ENCODE results near the gene REX1BD.
A peak's percentile ranks its signal among the peaks of the same experiment; 100 is the strongest.

DNA sequence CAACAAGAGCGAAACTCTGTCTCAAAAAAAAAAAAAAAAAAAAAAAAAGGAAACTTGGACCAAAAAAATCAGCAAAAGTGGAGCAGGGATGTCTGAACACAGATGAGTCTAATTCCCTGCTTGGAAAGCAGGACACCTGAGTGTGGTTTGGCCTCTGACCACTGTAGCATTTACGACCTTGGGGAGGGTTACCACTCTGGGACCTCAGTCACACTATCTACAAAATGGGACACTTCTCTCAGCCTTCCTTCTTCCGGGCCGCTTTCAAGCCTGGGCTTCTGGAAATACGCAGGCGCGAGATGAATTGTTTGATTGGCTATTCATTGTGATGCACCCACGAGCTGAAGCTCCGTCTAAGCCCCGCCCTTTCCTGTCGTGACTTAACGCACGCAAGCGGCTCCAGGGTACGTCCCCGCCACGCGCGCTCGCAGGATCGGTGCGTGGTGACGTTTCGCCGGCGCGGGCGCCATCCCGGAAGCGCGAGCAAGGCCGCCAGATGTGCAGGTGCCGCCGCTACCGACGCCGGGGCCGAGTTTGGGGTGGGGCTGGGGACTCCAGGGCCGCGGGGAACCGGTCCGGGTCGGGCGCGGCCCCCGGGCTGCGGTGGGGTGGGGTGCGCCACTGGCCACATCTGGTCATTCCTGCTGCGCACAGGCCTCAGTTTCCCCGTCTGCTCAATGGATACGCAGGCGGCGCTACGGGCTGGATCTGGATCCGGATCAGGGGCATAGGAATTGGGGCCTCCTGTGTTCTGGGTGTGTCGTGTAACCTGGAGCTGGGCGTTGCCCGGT, 31.0 kb upstream of the REX1BD start, which contains the start of gene KXD1:
- TF ChIP-seq, protein P1, sequence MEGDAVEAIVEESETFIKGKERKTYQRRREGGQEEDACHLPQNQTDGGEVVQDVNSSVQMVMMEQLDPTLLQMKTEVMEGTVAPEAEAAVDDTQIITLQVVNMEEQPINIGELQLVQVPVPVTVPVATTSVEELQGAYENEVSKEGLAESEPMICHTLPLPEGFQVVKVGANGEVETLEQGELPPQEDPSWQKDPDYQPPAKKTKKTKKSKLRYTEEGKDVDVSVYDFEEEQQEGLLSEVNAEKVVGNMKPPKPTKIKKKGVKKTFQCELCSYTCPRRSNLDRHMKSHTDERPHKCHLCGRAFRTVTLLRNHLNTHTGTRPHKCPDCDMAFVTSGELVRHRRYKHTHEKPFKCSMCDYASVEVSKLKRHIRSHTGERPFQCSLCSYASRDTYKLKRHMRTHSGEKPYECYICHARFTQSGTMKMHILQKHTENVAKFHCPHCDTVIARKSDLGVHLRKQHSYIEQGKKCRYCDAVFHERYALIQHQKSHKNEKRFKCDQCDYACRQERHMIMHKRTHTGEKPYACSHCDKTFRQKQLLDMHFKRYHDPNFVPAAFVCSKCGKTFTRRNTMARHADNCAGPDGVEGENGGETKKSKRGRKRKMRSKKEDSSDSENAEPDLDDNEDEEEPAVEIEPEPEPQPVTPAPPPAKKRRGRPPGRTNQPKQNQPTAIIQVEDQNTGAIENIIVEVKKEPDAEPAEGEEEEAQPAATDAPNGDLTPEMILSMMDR (IDR thresholded peaks at IDR 0.05) = no peak
- TF ChIP-seq POLR2A (IDR thresholded peaks at IDR 0.05) = peak; percentile 76 to 77
